Left renal pelvis (tissue), 4 donors: ENCODE data around the gene SYT3. TPM values are rescaled to one million over a fixed set of nuclear protein-coding genes. Genes with fewer than 3 reads are reported as not detected.
"Not testable (repeated sequence)": the region's sequence is repeated elsewhere in the genome, so short reads cannot be mapped to it uniquely, and the experiment has no call there.

Experiments
- DNase-seq, 4 donors: peaks; one replicate each; pipeline ENCODE4 v3.0.0-alpha.2; 2013; ENCODE audit warnings: low read depth in 4 of 4, low spot score in 3 of 4
- polyA plus RNA-seq, 4 donors: library from polyadenylated mRNA; unstranded; fragments of 120-200 nt; gene quantifications; one replicate each; pipeline ENCODE4 v1.2.1, GENCODE V29; 2013; ENCODE audit not compliant: insufficient read length in 4 of 4

Gene SYT3
- polyA plus RNA-seq, 4 donors = 0.25 to 1.7 (median 0.75) TPM

DNA sequence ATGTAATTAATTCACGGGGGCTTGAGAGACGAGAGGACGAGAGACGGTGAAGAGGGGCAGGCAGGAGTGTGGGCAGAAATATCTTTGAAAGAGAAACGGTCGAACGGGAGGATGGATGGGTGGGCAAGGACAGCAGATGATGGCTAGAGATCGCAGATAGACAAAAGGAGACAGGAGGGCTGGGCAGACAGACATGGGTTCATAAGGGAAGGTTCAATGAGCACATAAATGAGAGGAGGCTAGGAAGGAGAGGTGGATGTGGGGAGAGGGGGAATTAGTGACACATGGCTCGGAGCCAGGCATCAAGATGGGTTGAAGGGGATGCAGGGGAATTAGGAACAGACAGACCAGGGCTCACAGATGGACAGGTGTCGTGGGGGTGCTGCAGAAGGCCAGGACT is 1.1 kb downstream of the SYT3 start:
- DNase-seq = no peak

DNA sequence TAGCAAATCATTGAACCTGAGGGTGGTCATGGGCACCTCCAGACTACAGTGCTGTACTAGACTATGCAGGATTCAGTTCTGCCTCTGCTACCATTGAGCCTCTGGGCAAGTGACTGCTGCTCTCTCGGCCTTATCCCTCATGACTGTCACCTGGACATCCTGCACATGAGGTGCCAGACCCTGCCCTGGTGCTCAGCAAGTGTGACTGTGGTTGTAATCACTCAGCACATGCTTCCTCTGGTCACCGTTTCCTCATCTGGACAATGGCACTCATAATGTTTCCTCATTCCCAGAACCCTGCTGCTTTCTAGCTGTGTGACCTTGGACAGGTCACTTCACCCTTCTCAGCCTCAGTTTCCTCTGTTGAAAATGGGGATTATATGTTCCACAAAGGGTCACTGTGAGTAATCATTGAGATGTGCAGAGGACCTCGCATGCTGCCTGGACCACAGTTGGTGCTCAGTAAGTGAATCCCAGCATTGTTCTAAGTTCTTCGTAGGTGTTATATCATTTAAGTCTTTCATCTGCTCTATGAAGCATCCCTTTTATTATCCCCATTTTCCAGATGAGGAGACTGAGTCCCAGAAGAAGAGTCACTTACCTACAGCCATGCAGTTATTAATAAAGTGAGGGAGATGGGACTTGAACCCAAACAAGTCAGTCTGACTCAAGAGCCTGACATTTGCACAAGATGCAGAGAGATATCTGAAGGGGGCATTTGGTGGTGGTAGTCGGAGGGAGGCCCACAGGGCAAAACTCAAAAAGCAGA is 3.2 kb downstream of the SYT3 start:
- no peak for DNase-seq

DNA sequence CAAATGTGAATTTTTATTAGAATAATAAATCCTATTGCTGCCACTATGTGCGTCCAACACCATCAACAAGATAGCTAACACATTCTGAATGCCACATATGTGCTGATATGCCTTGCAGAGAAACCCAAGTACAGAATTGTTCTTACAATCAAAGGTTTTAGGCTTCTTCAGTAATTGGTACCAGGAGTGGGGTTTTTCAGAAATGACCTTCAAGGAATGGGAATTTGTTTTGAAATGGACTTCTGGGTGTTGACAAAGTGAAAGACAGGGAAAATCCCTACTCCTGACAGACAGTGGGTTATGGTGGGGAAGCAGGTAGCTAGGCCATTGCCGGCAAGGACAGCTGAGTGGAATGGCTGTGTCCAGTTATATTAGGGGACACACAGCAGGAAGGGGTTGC is 5.7 kb downstream of the SYT3 start:
- DNase-seq = no peak

DNA sequence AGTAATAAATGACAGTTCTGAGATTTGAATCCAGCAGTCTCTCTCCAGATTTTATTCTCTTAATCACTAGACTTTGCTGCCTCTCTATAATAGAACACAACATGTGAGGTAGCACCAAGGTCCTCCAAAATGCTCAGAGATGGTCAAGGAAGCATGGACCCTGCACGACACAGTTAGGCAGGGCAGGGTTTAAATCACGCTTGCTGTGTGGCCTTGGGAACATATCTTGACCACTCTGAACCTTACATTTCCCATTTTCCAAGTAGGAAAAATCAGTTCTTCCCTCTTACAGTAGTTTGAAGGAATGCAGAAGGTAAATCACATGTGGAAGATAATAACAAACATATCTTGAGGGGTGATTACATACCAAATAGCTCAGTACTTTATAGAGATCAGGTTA is 6.3 kb downstream of the SYT3 start:
- DNase-seq = no peak

DNA sequence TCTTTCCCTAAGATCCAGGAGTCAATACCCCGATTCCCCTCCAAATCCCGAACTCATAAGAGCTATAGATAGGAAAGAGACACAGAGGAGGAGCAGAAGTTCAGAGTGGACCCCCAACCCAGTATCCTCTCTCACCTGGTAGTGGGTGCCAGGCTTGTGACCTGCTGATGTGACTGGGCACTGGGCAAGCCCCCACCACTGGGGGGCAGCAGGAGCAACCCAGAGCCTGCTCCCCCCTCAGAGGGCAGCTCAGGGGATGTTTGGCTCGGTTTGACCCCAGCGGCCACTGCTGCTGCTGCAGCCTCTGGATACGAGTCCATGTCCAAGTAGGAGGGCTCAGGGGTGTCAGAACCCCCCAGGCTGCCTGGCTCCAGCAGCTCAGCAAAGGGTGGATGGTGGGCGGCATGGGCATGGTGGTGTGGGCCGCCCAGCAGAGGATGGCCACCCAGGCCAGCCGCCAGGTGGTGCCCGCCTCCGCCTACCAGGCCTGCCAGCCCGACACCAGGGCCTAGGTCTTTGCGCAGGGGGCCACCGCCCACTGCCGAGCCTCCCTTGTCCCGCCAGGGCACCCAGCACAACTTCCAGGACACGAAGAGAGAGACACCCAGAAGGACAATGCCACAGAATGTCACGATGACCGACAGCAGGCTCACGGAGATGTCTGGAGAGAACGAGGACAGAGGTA is 7.4 kb downstream of the SYT3 start:
- DNase-seq = no peak

DNA sequence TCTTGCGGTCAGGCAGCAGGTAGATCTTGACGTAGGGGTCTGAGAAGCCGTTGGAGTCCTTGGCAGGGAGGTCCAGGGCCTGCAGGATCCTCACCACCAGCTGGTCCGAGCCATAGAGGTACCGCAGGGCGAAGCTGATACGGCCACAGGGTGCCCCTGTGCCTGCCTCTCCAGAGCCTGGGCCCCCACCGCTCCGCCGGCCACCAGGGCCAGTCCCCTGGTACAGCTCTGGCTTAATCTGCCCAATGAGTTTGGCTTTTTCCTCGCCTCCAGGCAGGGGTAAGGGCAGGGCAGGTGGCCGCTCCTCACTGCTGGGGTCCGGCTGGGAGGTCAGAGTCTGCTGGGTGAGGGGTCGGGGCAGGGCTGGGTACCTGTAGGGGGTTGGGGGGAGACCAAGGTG is 9.9 kb downstream of the SYT3 start:
- no peak for DNase-seq

DNA sequence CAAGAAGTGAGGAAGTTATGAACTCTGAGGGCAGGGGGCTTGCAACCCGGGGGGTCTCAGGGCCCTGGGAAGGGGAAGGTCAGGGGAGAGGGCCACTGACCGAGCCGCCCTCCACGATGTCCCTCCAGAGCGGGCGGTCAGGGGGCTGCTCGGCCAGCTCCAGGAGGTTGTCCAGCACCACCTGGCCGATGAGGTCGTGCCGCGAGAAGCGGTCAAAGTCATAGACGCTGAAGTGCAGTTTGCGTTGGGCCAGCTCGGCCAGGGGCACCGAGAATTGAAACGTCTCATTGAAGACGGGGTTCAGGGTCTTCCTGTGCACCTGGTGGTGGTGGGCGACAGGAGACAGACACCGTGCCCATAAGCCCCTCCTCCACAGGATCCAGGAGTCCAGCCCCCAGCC is 10.5 kb downstream of the SYT3 start:
- no peak for DNase-seq

DNA sequence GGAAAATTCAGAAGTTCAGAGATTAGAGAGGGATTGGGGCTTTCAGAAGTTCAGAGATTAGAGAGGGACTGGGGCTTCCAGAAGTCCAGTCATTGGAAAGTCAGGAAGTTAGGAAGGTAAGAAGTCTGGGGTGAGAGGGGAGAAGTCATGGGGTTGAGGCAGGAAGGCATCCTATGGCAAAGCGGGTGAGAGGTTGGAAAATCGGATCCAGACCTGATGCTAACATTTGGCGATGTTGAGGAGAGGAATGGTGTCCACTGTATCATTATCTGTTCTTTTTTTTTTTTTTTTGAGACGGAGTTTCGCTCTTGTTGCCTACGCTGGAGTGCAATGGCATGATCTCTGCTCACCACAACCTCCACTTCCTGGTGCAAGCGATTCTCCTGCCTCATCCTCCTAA is 11.1 kb downstream of the SYT3 start:
- no peak for DNase-seq

DNA sequence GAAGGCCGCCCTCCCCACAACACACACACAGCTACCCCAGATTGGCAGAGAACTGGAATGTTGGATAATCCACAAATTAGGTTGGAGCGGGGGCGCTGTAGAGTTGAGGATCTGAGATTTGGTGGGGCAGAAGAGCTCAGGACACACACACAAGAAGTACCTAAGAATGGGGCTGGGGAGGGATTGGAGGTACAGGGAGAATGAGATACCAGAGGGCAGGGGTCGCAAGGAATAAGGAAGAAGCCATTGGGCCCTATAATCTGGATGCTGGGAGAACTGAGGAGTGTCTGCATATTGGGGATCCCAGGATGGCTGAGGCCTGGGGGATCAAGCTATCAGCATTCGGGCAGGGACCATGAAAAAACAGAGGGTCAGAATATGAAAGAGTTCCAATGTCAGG is 11.5 kb downstream of the SYT3 start:
- no peak for DNase-seq

DNA sequence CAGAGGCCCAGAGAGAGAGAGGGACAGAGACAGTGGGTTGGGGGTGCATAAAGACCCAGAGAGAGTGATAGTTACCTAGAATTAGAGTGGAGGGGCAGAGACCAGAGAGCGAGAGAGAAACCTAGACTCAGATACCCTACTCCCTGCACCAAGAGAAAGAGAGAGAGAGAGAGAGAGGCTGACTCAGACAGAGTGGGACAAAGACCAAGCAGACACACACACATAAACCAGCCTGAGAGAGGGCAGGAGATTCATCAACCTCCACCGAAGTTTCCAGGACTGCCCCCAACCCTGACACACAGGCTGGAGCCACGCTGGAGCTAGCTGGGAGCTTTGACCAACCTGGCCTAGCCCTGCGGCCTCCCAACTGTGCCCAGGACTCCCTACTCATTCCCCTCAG is 12.9 kb downstream of the SYT3 start:
- DNase-seq = no peak

DNA sequence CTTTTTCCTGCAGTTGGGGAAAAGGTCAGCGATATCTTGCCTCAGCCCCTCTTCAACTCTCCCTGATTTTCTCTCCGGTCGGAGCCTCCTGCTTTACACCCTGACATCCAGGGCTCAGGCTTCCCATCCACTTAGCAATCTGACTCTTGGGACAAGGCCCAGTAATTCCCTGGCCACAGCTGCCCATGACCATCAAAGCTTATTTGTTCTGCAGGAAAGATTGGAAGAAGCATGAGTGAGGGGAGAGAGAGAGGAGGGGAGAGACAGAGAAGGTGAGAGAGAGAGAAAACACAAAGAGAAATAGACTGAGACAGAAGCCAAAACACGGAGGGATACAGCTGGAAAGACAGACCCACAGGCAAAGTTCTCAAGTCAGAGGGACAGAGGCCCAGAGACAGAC is 13.7 kb downstream of the SYT3 start:
- no peak for DNase-seq

DNA sequence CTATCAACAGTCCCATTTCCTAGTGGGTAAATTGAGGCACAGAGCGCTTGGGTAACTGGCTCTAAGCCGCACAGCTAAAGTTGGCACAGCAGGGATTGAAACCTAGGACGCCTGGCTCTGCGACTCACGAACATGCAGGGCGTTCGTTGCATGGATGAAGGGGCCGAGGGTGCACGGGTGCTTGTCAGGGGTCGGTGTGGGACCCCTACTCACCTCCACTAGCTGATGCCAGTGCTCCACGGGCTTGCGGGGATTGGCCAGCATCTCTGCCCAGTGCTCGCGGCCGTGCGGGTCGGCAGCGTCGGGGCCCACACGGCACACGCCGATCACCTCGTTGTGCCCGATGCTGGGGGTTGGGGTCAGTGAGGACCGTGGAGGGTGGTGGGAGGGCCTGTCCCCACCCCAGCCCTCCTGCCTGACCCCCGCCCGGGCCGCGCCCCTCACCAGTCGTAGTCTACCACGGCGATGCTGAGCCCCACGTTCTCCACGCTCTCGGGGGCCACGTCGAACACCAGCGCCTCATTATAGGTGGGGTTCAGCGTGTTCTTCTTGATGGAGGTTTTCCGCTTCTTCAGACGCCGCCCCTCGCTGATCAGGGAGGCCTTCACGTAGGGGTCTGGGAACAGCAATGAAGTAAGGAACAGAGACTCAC is 14.6 kb downstream of the SYT3 start:
- no peak for DNase-seq

DNA sequence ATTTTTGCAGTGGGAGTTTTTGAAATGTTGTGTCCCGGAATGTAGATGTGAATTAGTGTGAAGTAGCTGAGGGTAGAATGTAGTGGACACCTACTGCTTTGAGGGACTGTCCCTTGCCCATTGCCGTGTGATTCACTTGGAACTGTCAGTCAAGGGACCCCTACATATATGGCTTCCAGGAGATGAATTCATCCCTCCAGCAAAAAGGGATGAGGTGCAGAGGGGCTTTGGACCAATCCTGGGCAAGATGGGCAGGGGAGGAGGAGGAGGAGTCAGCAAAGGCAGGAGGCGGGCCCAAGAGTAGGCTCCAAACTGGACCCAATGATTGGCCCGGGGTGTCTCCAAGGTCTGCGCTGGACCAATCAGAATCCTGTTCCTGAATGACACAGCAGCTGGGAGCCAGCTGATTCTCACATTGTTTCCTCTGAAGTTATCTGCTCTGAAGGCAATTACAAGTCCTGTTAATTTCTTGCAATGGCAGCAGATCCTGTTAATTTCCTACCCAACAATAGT is 19.2 kb downstream of the SYT3 start:
- not testable (repeated sequence) for DNase-seq

DNA sequence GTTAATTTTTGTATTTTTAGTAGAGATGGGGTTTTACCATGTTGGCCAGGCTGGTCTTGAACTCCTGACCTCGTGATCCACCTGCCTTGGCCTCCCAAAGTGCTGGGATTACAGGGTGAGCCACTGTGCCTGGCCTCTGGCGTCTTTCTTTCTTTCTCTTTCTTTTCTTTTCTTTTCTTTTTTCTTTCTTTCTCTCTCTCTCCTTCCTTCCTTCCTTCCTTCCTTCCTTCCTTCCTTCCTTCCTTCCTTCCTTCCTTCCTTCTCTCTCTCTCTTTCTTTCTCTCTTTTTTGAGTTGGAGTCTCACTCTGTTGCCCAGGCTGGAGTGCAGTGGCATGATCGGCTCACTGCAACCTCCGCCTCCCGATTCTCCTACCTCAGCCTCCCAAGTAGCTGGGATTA is 20.5 kb downstream of the SYT3 start:
- DNase-seq = not testable (repeated sequence)

DNA sequence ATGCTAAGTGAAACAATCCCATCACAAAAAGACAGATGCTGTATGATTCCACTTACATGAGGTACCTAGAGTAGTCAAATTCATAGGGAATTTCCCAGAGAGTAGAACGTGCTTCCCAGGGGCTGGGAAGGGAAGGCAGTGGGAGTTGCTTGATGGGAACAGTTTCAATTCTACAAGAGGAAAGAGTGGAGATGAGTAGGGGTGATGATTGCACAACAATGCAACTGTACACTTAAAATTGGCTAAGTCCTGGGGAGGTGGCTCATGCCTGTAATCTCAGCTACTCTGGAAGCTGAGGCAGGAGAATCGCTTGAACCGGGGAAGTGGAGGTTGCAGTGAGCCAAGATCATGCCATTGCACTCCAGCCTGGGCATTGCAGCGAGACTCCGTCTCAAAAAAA is 21.3 kb downstream of the SYT3 start:
- DNase-seq = not testable (repeated sequence)

DNA sequence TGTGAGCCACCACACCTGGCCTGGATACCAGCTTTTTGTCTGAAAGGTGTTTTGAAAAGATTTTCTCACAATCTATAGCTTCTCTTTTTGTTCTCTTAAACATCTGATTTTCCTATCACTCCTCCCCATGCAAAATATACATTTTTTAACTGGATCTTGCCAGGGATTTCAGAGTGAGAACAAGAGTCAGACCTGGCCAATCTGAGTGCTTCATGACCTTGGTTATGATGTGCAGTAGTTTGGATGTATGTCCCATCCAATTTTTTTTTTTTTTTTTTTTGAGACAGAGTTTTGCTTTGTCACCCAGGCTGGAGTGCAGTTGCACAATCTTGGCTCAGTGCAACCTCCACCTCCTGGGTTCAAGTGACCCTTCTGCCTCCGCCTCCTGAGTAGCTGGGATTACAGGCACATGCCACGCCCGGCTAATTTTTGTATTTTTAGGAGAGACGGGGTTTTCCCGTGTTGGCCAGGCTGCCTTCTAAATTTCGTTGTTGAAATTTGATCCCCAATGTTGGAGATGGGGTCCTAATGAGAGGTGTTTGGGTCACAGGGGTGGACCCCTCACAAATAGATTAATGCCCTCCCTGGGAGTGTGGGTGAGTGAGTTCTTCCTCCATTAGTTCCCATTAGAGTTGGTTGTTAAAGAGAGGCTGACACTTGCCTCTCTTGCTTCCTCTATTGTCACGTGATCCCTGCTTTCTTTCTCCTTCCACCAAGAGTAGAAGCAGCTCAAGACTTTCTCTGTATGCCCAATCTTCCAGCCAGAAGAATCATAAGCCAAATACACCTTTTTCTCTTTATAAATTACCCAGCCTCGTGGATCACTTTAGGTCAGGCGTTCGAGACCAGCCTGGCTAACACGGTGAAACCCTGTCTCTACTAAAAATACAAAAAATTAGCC is 26.9 kb downstream of the SYT3 start:
- DNase-seq = not testable (repeated sequence)

DNA sequence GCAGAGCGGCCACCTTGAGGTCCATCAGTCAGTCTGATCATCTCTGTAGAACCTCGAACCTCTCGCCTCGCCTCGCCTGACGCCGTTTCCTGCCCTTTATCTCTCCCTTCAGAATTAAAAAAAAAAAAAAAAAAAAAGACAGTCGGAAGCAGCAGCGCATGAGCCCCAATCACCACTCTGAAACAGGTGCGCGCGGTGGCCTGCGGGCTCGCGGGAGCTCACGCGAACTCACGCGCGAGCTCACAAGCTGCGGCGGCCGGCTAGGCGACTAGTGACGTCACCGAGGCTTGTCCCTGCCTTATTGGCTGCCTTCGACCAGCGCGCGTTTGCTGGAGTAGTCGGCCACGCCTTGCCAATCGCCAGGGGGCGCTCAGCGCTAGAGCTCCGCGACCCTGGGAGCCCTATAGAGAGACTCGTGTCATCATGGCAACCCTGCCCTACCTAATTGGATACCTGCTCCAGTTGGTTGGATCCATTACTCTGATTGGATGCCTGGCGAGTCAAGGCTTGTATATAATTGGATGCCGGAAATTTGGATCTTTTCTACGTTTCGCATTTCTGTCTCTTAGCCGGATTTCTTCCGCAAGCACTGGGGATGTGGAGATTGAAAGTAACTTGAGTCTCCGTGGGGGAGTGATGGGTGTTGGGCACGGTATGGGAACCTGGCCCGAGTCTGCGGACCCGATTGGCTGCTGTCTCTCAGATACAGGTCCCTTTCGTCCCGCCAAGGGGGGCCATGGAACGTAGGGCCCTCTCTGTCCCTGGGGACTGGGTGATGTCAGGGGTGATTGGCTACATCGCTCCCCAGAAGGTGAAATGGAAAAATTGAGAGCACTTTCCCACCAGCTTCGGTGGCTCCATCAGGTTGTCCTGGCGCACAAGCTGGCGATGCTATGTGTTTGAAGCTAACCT is 31.6 kb downstream of the SYT3 start:
- peak; percentile 60 to 75 (median 72) for DNase-seq

DNA sequence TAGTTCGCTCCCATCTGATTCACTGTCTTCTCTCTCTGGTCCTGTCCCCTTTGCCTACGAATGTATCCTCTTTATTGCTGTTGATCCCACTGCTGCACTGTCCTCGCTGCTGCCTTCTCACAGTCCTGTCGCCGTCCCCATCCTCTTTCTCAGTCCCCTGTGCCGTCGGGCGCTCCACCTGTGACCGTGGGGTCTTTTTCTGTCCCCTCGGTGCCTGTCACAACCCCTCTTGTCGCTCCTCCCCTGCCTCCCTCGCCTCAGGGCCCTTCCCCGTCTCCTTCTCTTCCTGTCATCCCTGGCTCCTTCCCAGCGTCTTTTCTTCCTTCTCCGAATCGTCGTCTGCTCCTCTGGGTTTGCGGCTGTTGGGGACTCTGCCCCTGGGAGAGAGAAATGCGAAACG is 32.3 kb downstream of the SYT3 start:
- DNase-seq = no peak

DNA sequence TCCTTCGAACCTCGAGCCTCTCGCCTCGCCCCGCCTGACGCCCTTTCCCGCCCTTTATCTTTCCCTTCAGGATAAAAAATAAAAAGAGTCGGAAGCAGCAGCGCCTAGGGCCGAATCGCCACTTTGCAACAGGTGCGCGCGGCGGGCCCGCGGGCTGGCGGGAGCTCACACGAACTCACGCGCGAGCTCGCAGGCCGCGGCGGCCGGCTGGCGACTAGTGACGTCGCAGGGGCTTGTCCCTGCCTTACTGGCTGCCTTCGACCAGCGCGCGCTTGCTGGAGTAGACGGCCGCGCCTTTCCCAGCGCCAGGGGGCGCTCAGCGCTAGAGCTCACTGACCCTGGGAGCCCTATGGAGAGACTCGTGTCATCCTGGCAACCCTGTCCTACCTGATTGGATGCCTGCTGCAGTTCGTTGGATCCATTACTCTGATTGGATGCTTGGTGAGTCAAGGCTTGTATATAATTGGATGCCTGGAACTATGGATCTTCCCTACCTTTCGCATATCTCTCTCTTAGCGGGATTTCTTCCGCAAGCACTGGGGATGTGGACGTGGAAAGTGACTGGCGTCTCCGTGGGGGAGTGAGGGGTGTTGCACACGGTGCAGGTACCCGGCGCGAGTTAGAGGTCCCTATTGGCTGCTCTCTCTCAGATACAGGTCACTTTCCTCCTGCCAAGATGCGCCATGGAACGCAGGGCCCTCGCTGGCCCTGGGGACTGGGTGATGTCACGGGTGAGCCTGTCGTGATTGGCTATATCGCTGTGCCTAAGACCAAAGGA is 33.4 kb downstream of the SYT3 start:
- not testable (repeated sequence) for DNase-seq
